HG03558 (cell line): ENCODE data around the gene NBEAL1.
A peak's percentile ranks its signal among the peaks of the same experiment; 100 is the strongest.
"Not testable (repeated sequence)": the region's sequence is repeated elsewhere in the genome, so short reads cannot be mapped to it uniquely, and the experiment has no call there.

Source experiments
- ATAC-seq: cut with Tn5 transposase; IDR thresholded peaks from one replicate; pipeline ENCODE4 v1.9.1; 2021; ENCODE audit warnings: moderate number of reproducible peaks; ENCODE audit not compliant: unreplicated experiment; ENCODE audit errors: extremely low read depth

Gene NBEAL1

DNA sequence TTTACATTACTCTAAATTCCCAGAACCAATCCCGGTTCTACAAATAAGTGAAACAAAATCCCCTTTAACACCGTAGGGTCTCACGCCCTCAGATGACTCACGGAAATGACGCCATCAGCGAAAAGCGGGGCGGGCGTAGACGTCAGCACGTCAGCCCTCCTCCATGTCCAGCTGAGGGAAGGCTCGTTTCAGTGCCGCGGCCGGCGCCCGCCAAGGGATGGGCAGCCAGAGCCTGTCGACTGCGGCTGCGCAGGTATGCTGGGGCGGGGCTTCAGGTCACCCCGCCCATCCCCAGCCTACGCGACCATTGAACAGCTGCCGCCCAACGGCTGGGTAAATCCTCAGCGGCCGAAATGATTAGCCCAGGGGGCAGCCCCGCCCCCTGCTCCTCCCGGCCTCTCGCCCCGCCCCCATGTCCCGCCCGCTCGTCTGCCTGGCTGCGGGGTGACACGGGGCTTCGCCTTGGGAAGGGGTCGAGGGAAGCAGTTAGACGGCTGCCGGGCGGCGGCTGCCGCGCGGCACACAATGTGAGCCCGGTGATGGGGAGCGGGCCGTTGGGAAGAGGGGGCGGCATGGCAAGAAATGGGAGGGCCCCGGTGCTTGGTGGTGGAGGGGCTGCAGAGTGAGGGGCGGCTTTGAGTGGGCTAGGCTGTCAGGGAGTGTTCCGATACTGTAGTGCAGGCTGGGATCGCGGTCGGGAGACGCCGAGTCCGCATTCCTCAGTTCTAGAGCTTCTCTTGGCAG, at the start of gene NBEAL1:
TSS of gene NBEAL1 (plus strand) at position 420 of the 744 bp plus-strand sequence. CDS start 1,510 bp downstream, outside the sequence.
- peak; percentile 92 for ATAC-seq

DNA sequence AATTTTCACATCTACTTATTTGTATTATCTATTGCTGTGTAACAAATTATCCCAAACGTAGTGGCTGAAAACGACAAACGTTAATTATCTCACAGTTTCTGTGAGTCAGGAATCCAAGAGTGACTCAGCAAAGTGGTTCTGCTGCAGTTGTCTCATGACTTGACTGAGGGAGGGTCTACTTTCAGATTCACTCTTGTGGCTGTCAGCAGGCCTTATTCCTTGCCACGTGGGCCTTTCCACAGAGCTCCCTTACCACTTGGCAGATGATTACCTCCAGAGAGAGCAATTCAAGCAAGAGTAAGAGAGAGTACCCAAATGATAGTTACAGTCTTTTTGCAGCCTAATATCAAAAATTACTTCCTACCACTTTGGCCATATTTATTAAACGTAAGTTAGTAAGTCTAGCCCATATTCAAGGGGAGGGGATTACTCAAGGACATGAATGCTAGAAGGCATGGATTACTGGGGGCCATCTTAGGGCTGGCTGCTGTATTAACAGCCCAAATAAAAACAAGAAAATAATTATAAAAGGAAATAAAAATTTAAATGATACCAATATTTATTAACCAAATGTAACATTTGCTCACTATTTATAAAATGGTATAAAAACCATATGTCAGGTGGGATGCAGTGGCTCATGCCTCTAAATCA, 48.7 kb upstream of the NBEAL1 start:
- ATAC-seq = no peak

DNA sequence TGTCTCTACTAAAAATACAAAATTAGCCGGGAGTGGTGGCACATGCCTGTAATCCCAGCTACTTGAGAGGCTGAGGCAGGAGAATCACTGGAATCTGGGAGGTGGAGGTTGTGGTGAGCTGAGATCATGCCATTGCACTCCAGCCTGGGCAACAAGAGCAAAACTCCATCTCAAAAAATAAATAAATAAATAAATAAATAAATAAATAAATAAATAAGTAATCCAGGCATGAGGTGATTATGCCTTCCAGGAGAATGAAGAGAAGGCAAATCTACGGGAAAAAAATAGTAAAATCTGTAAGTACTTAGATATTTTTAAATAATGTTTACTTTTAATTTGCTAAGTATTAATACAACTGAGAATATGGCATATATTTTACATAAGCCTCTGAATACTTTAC, 45.3 kb upstream of the NBEAL1 start:
- ATAC-seq = not testable (repeated sequence)

DNA sequence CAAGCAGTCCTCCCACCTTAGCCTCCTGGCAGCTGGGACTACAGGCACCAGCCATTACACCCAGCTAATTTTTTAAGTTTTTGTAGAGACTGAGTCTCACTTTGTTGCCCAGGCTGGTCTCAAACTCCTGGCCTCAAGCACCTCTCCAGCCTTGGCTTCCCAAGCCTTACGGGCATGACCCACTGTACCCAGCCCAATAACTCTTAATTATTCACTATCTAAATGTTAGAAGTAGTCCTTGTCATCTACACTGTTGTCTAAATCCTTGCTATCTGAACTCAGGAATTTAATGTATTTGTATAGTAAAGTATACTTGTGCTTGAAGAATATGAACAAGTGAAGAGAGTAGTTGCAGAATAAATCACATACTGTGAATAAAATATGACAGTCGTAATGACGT, 37.9 kb upstream of the NBEAL1 start:
- no peak for ATAC-seq

DNA sequence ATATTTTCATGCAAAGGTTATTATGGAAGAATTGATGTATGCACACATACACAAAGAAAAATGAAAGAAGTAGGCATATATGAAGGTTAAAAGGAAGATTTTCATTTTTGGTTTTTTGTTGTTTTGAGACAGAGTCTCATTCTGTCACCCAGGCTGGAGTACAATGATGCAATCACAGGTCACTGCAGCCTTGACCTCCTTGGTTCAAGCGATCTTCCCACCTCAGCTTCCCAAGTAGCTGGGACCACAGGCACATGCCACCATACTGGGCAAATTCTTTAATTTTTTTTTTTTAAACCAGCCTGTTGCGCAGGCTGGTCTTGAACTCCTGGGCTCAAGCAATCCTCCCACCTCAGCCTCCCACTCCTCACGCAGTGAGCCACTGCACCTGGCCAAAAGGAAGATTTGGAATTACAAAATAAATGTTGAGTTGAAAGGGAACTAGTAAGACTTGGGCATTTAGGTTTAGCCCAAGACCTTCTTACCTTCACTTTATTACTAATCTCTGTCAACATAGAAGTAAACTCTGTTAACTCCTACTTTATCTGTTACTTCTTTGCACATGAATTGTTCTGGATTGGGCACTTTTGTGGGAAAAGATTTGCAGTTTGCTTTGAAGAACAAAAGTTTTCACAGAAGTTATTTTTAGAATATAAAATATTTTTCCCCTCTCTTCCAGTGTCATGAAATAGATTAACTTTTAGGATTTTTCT, 31.7 kb upstream of the NBEAL1 start:
- ATAC-seq = no peak

DNA sequence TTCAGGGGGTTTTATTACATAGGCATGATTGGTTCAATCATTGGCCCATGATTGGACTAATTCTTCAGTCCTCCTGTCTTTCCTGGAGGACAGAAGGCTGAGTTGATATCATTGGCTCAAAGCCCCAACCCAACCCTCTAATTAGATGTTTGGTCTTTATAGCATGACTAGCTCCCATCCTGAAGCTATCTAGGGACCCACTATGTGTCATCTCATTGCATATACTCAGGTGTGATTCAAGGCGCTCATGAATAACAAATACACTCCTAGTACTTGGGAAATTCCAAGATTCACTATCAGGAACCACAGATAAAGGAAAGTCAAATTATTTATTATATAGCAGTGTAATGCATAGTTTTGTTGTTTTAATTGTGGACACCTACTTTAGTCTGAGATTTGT, 24.9 kb upstream of the NBEAL1 start:
- ATAC-seq = no peak

DNA sequence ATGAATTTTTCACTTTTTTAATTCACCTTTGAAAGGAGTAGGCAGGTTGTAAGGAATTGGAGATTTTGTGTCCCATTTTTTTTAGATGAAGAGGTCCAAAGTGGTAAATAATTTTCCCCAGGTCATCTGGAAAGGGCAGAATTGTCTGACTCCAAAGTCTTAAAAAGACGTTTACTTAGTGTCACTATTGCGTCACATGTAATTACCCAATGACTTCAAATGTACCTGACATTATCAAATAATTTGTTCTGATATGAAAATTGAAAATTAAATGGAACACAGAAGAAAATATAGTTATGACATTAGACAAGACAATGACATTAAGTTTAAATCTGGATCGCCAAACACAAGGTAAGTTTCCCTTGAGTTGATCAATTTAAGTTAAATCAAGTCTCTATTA, 24.2 kb upstream of the NBEAL1 start:
- no peak for ATAC-seq

DNA sequence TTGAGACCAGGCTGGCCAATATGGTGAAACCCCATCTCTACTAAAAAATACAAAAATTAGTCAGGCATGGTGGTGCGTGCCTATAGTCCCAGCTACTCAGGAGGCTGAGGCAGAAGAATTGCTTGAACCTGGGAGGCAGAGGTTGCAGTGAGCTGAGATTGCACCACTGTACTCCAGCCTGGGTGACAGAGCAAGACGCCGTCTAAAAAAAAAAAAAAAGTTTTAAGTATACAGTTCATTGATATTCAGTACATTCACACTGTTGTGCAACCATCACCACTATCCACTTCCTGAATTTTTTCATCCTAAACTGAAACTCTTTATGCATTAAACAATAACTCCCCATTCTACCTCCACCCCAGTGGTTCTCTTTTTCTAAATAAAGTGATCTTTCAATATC, 17.6 kb upstream of the NBEAL1 start:
- not testable (repeated sequence) for ATAC-seq

DNA sequence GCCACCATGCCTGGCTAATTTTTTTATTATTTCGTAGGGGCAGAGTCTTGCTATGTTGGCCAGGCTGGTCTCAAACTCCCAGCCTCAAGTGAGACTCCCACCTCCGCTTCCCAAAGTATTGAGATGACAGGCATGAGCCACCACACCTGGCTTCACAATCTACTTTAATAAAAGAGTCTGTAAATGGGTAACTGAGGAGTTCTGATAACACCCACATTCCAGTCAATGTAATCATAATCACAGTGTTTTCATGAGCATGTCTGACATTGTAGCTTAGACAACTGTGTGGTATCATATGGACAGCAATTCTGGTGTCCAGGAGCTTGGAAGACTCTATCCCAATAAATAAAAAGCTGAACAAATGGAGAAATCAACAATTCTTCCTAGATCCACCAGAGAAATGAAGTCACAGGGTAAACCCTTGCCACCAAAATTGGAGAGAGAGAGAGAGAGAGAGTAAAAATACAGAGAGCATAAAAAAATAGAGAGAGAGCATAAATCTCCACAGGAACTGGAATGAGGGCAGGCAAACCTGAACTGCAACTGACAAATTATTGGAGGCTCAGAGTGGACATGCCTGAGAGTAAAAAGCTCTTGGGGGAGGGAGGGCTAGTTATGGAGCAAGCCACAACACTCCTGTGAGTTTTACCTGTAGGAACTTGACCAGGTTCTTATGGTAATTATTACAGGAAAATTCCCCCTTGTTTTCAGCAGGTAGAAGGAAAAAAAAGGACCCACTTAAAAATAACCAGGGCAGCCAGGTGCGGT, 12.4 kb upstream of the NBEAL1 start:
- no peak for ATAC-seq

DNA sequence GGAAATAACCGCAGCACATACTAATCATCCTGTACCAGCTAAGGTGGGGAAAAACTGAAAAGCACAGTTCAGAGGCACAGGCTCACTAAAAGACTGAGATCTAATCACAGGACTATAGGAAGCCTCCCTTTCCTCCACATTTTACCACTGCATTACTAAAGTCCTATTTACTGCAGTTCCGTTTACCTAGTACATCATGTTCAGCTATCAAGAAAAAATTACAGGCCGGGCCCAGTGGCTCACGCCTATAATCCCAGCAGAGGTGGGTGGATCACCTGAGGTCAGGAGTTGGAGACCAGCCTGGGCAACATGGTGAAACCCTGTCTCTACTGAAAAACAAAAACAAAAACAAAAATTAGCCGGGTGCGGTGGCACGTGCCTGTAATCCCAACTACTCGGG, 11.0 kb upstream of the NBEAL1 start:
- ATAC-seq = no peak

DNA sequence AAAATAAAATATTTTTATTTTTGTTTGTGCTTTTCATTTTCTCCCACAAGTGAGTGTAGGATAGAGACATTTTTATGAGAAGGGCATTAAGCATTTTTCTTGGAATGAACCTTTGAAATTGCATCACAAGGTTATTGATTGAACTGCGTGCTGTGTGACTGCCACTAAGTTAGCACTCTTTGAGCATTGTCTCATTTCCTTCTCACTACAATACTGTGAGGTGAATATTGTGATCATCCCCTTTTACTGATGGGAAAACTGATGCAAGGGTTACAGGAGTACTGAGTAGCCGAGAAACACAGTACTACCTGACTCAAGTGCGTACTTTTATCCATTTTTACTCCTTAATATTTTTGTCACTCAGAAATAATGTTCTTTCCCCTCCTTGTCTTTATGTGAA, 2.0 kb downstream of the NBEAL1 start:
- ATAC-seq = no peak

DNA sequence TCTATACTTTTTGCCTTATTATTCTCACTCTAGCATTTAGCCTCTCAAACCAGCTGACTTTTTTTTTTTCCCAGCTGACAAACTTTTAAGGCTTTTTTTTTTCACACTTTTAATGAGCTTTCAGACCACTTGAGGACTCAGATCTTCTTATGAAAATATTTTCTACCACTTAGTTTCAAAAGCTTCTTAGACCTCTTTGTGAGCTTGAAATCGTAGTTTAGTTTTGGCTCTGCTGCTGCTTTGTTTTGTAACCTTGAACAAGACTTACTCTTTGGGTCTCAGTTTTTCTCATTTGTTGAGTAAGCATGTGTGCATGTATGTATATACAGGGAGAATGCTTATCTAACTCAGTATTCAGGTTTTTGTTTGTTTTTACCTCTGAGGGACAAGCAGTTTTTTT, 3.5 kb downstream of the NBEAL1 start:
- no peak for ATAC-seq

DNA sequence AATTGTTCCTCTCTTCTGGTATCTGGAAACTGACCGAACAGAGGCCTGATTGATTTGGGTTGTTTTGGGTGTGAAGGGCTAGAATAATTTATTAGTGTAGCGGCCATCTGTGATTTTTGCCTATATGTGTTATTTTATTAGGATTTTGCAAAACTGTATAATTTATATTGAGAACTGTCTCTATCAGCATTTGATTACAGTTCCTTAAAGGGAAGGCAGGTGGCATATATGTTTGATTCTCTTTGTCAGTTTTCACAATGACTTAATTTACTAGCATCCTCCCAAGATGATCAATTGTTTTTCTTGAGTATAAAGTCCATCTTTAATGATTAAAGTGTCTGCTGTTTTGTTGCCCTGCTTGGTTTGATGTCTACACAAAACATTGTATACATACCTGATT, 4.5 kb downstream of the NBEAL1 start:
- ATAC-seq = no peak

DNA sequence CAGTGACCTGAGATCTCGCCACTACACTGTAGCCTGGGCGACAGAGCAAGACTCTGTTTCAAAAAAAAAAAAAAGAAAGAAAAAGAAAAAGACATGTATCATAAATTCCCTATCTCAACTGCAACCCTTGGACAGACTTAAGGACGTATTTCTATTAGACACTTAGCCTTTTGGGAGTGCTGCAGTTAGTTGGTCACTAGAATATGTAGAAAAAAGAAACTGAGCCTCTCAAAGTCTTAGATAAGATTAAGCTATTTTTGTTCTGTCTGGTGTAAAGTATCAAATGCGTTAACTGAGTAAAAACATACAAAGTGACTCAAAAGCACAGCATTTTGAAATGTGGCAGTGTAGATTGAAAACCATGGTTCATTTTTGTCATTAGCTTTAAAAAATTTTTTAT, 7.3 kb downstream of the NBEAL1 start:
- ATAC-seq = no peak

DNA sequence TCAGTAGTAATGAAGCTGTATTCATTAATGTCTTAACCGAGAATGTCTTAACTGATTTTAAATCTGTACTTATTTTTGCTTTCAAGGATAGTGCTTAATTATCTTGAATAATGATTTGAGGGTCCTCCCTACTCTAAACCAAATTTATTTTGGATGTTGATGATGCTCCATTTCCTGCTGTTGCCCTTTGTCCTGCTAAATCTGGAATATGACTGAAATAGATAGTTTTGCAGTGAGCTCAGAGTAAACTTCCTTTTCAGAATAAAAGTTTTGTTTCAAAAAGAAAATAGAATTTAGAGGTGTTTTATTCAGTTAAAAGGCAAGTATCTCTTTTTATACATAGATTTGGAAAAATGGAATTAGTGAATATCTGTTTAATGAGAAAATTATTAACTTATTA, 8.1 kb downstream of the NBEAL1 start:
- no peak for ATAC-seq

DNA sequence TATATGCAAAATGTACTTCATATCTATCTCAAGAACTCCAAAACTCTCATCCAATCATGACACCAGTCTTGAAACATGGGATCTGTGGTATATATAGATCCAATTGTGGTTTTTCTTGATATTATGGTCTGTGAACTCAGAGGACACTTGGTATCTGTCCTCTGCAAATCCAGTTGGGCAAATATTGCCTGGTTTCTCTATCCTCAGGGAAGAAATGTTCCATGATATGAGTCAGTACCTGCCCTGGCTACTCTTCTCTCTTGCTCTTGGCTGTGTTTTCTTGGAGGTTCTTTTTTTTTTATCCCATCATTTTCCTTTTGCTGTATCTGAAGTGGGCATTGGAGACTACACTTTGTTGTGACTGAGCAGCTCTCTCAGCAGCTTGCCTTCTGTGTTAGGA, 10.9 kb downstream of the NBEAL1 start:
- ATAC-seq = no peak

DNA sequence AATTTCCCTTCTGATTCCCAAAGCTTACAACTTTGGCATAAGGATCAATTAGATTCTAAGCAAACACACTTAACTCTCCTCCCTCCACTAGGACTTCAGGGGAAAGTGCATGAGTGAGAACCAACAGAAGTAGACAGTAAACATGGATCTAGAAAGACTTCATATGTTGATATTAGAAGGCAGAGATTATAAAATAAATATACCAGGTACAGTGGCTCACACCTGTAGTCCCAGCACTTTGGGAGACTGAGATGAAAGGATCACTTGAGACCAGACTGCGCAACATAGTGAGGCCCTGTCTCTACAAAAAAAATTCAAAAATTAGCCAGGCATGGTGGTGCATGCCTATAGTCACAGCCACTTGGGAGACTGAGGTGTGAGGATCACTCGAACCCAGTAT, 15.9 kb downstream of the NBEAL1 start:
- no peak for ATAC-seq

DNA sequence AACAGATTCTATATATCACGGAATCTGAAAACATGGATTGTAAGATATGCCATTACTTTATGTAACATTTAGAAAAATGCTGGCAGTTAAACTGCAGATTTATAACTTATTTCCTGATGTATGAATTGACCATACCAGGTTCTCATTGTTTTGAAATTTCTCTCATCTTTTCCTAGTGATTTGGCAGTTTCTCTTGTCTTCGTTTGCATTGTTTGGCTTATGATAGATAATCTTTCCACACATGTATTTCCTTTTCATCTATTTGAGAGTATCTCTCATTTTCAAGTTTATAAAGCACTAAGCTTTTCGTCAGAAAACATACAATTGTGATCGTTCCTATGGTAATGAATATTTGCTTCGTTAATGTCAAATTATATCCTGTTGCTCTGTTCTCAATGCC, 16.3 kb downstream of the NBEAL1 start:
- ATAC-seq = no peak

DNA sequence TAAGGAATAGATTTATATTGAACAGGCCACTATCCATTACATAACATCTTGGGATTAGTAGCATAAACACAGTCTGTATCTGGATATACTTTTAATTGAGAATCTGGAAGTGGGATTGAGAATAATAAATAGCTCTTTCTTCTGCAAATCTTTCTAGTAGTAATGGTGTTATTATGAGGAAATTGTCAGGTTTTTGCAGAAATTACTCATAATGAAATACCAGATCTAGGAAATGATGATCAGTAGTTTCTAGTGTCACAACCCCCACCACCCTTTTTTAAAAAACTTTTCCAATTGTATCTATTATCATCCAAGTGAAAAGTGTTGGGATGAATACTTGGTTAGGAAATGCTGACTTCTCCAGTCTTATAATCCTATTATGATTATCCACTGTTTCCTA, 18.7 kb downstream of the NBEAL1 start:
- no peak for ATAC-seq

DNA sequence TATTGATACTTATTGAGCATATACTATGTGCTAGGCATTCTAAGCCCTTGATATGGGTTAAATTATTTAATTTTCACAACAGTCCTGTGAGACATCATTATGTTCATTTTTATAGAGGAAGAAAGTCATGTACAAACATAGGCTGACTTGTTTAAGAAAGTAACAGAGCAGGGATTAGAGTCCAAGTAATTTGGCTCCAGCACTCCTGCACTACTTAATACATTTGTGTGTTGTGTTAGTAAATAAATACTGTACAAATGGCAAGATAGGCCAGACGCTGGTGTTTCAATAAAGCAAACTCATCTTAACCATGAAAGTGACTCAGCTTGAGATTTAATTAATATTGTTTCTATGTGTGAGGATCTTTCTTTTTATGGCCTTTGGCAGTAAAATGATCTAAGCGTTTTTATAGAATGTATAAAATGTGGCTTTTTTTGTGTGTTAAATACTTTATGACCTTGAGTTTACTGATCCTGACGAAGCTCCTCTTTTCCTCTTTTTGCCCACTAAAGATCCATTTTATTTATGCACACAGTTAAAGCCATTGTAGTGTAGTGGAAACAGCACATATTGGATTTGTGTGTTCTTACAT, 21.3 kb downstream of the NBEAL1 start:
- ATAC-seq = no peak
